H1 (cell line): ENCODE measurements around the gene TXNRD3. TPM values are rescaled to one million over a fixed set of nuclear protein-coding genes. Genes with fewer than 3 reads are reported as not detected.

Experiments
- CTCF ChIA-PET: fragments of 300-600 bp; sonication (Branson Sonifier 250); formaldehyde crosslinking; loops from one replicate; lab custom pipeline; 2021; ENCODE audit not compliant: partially characterized antibody; lab: Charles Lee
- POLR2A ChIA-PET: fragments of 300-600 bp; sonication (Branson Sonifier 250); formaldehyde crosslinking; loops from one replicate; lab custom pipeline; 2021; ENCODE audit warnings: inconsistent platforms; ENCODE audit not compliant: partially characterized antibody; lab: Charles Lee
- DNase-seq, 2 experiments: peaks; one replicate each; pipeline versions ENCODE4 v3.0.0 to v3.0.0-alpha.2; 2010 to 2022; ENCODE audit warnings: low spot score in 2 of 2, low read depth in 1 of 2, mixed read lengths in 1 of 2
- FAIRE-seq: peaks from 2 replicates; lab custom pipeline; 2011; peaks lifted over from hg19 to GRCh38; lab: Jason Lieb, UNC
- H2AFZ ChIP-seq: 2 replicates; pipeline ENCODE4 v1.8.1; 2012; ENCODE audit warnings: low read length, inconsistent platforms
- H2AK5ac ChIP-seq: 2 replicates; pipeline ENCODE4 v1.6.1; 2013; ENCODE audit warnings: low read depth, low read length
- H2BK120ac ChIP-seq: replicated peaks from 2 replicates; pipeline ENCODE3; 2013; ENCODE audit warnings: low read depth, low read length, inconsistent platforms
- H2BK12ac ChIP-seq: 2 replicates; pipeline ENCODE4 v1.6.1; 2013; ENCODE audit warnings: low read depth, low read length
- H2BK15ac ChIP-seq: 2 replicates; pipeline ENCODE4 v1.6.1; 2013; ENCODE audit warnings: low read length
- H2BK20ac ChIP-seq: 2 replicates; pipeline ENCODE4 v1.6.1; 2013; ENCODE audit warnings: low read length
- H2BK5ac ChIP-seq: 2 replicates; pipeline ENCODE4 v1.6.1; 2013; ENCODE audit warnings: low read depth, low read length
- H3K14ac ChIP-seq: 2 replicates; pipeline ENCODE4 v1.6.1; 2013; ENCODE audit warnings: inconsistent platforms; ENCODE audit not compliant: insufficient read length
- H3K18ac ChIP-seq: 2 replicates; pipeline ENCODE4 v1.6.1; 2013; ENCODE audit warnings: low read length; ENCODE audit errors: extremely low read depth
- H3K23ac ChIP-seq: 2 replicates; pipeline ENCODE4 v1.6.1; 2013; ENCODE audit warnings: inconsistent platforms; ENCODE audit not compliant: insufficient read length
- H3K23me2 ChIP-seq: 2 replicates; pipeline ENCODE4 v1.6.1; 2013; ENCODE audit warnings: low read depth, low read length
- H3K27ac ChIP-seq: 2 replicates; pipeline ENCODE4 v1.6.1; 2011; ENCODE audit warnings: low read depth, low read length, inconsistent platforms
- H3K27me3 ChIP-seq, 4 experiments: replicated peaks in 1 of 4; 1 replicate in 1 of 4; 2 replicates in 3 of 4; pipeline versions ENCODE4 v1.6.1 to v1.8.1; 2011 to 2013; ENCODE audit warnings: low read length in 3 of 4, mild to moderate bottlenecking in 3 of 4, inconsistent platforms in 2 of 4, mixed read lengths in 2 of 4, moderate library complexity in 1 of 4; ENCODE audit not compliant: control insufficient read depth in 3 of 4, insufficient read depth in 3 of 4; ENCODE audit errors: extremely low read depth in 1 of 4
- H3K36me3 ChIP-seq, 4 experiments: 2 replicates each; pipeline versions ENCODE4 v1.6.1 to v1.8.1; 2011 to 2013; ENCODE audit warnings: mild to moderate bottlenecking in 4 of 4, low read length in 3 of 4, moderate library complexity in 2 of 4, control low read depth in 1 of 4, inconsistent platforms in 1 of 4; ENCODE audit not compliant: insufficient read depth in 4 of 4, control insufficient read depth in 2 of 4
- H3K4ac ChIP-seq: replicated peaks from 2 replicates; pipeline ENCODE3; 2013; ENCODE audit warnings: low read length, low read depth, mixed read lengths, inconsistent platforms; ENCODE audit not compliant: insufficient read length
- H3K4me1 ChIP-seq, 4 experiments: replicated peaks in 1 of 4; 1 replicate in 1 of 4; 2 replicates in 3 of 4; pipeline versions ENCODE4 v1.6.1 to v1.8.1; 2011 to 2013; ENCODE audit warnings: low read length in 3 of 4, inconsistent platforms in 2 of 4, mixed read lengths in 1 of 4; ENCODE audit not compliant: insufficient read depth in 4 of 4, control insufficient read depth in 3 of 4
- H3K4me2 ChIP-seq, 2 experiments: 2 replicates each; pipeline versions ENCODE4 v1.6.1 to v1.8.1; 2011 to 2013; ENCODE audit warnings: low read depth in 2 of 2, low read length in 2 of 2, control low read depth in 1 of 2, inconsistent platforms in 1 of 2, mild to moderate bottlenecking in 1 of 2; ENCODE audit not compliant: insufficient read depth in 1 of 2
- H3K4me3 ChIP-seq, 4 experiments: fragments of 200-600, 300-600 bp in 1 of 4; sonication (generic), shearing (Covaris generic), sonication (Bioruptor Twin) in 1 of 4; 2 replicates each; pipeline versions ENCODE4 v1.5.1 to v1.8.1; 2011 to 2016; ENCODE audit warnings: low read length in 4 of 4, low read depth in 3 of 4, control low read depth in 2 of 4, inconsistent platforms in 2 of 4, mild to moderate bottlenecking in 2 of 4, mixed read lengths in 1 of 4, moderate library complexity in 1 of 4; ENCODE audit not compliant: insufficient read depth in 2 of 4; ENCODE audit errors: extremely low read depth in 1 of 4
- H3K56ac ChIP-seq: replicated peaks from 2 replicates; pipeline ENCODE3; 2013; ENCODE audit warnings: low read depth, mild to moderate bottlenecking, mixed read lengths, low read length, inconsistent platforms; ENCODE audit not compliant: insufficient read length
- H3K79me1 ChIP-seq: 2 replicates; pipeline ENCODE4 v1.6.1; 2013; ENCODE audit warnings: low read depth, low read length, control low read depth
- H3K79me2 ChIP-seq, 2 experiments: 2 replicates each; pipeline versions ENCODE4 v1.6.1 to v1.8.1; 2012 to 2013; ENCODE audit warnings: low read length in 2 of 2, mild to moderate bottlenecking in 2 of 2, inconsistent platforms in 1 of 2; ENCODE audit not compliant: insufficient read depth in 2 of 2, control insufficient read depth in 1 of 2
- H3K9ac ChIP-seq, 4 experiments: replicated peaks in 1 of 4; 1 replicate in 1 of 4; 2 replicates in 3 of 4; pipeline versions ENCODE4 v1.6.1 to v1.8.1; 2011 to 2013; ENCODE audit warnings: low read depth in 3 of 4, low read length in 3 of 4, control low read depth in 2 of 4, mild to moderate bottlenecking in 2 of 4, moderate library complexity in 2 of 4, inconsistent platforms in 1 of 4; ENCODE audit errors: extremely low read depth in 1 of 4
- H3K9me3 ChIP-seq, 2 experiments: 2 replicates each; pipeline versions ENCODE4 v1.6.1 to v1.8.1; 2012 to 2013; ENCODE audit warnings: mild to moderate bottlenecking in 2 of 2, moderate library complexity in 2 of 2, control low read depth in 1 of 2, inconsistent platforms in 1 of 2, low read depth in 1 of 2, low read length in 1 of 2, mixed read lengths in 1 of 2; ENCODE audit not compliant: insufficient read depth in 2 of 2
- H4K20me1 ChIP-seq, 2 experiments: replicated peaks in 1 of 2; 2 replicates each; pipeline versions ENCODE3 to v1.8.1; 2011 to 2013; ENCODE audit warnings: inconsistent platforms in 2 of 2, low read length in 2 of 2, mild to moderate bottlenecking in 1 of 2; ENCODE audit not compliant: insufficient read depth in 2 of 2, control insufficient read depth in 1 of 2
- H4K5ac ChIP-seq: 2 replicates; pipeline ENCODE4 v1.6.1; 2013; ENCODE audit warnings: low read length, low read depth, mixed read lengths, inconsistent platforms; ENCODE audit not compliant: insufficient read length
- H4K8ac ChIP-seq: 2 replicates; pipeline ENCODE4 v1.8.0; 2013; ENCODE audit warnings: mild to moderate bottlenecking, moderate library complexity, low read length, inconsistent platforms; ENCODE audit not compliant: insufficient read depth; ENCODE audit errors: extremely low read depth
- H4K91ac ChIP-seq: replicated peaks from 2 replicates; pipeline ENCODE3; 2013; ENCODE audit warnings: low read length, mixed read lengths, inconsistent platforms; ENCODE audit not compliant: insufficient read length
- CHD2 ChIP-seq: IDR thresholded peaks from 2 replicates; pipeline ENCODE4 v1.6.1; 2012; ENCODE audit warnings: low read length, improper control_type of control experiment
- HDAC2 ChIP-seq, 2 experiments: fragments of 300-600 bp in 1 of 2; sonication (generic) in 1 of 2; IDR thresholded peaks; 2 replicates each; pipeline ENCODE4 v1.6.1; 2011 to 2012; ENCODE audit warnings: low read depth in 2 of 2, low read length in 2 of 2, mild to moderate bottlenecking in 2 of 2, moderate library complexity in 2 of 2, borderline replicate concordance in 1 of 2, inconsistent platforms in 1 of 2
- HDAC6 ChIP-seq: IDR thresholded peaks from one replicate; pipeline ENCODE4 v1.7.1; 2012; ENCODE audit warnings: low read depth, mild to moderate bottlenecking, inconsistent platforms, low read length, moderate library complexity
- KDM5A ChIP-seq: fragments of 200-600 bp; IDR thresholded peaks from 2 replicates; pipeline ENCODE4 v1.7.1; 2012; ENCODE audit warnings: mild to moderate bottlenecking, low read length, inconsistent platforms, mixed read lengths
- WGBS, 2 experiments: shearing (Covaris generic) in 1 of 2; methylation state at CpG; one replicate each; pipeline versions ENCODE4 v1.1.6 to v1.1.7; 2013 to 2015; ENCODE audit warnings: low lambda C conversion rate in 2 of 2, mixed read lengths in 2 of 2, inconsistent platforms in 1 of 2, low coverage in 1 of 2, missing lambda C conversion rate in 1 of 2; ENCODE audit not compliant: insufficient replicate concordance in 2 of 2, insufficient coverage in 1 of 2, insufficient read length in 1 of 2; ENCODE audit errors: extremely low coverage in 1 of 2, missing lambda C conversion rate in 1 of 2; 5-methylcytosine and 5-hydroxymethylcytosine counted together
- polyA plus RNA-seq, 7 experiments: library from polyadenylated mRNA; depleted of rRNA in 3 of 7; stranded (reverse) in 5 of 7; unstranded in 2 of 7; fragments of >200 nt in 5 of 7; fragments of 200-250 nt in 2 of 7; gene quantifications; 1 replicate in 5 of 7; 2 replicates in 1 of 7; 4 replicates in 1 of 7; pipeline versions ENCODE4 v1.2.1 to v1.2.3, GENCODE V29; 2011 to 2013; ENCODE audit warnings: missing spikeins in 2 of 7, mixed read lengths in 2 of 7
- total RNA-seq: library from RNA; stranded (reverse); fragmentation: NEBNext Ultra II Directional; extraction: Animal tissue kit (Norgen Biotek cat#: 25700); gene quantifications from 2 replicates; pipeline ENCODE4 v1.2.1, GENCODE V29; 2021

The TXNRD3 gene
- total and polyA plus RNA-seq, 2 of the 8 experiments (the other 6 are each of a cell fraction or from before 2014, with no cell fraction given) = 3.4 to 4.3 TPM

DNA sequence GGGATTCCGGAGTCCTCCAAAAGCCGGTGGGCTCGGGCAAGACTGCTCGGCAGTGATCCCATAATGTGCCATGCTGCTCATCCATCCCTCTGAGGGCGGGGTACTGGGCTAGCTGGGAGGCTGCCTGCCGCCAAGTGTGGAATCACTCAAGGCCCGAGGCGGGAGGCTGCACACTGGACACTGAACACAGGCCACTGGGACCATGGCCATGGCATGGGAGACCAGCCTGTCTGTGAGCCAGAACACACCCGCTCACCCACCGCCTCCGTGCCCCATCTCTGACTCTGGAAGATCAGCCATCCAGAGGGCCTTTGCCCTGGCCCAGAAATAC lies 97.5 kb downstream of the TXNRD3 start:
- TF ChIP-seq HDAC2 (IDR thresholded peaks at IDR 0.05; ENCODE audit: borderline replicate concordance in 1 of 2, low read depth in 2 of 2, low read length in 2 of 2) (no peak), KDM5A (no peak), CHD2 (no peak), HDAC6 (no peak)
- POLR2A ChIA-PET = no interaction called here

More for the DNA sequence above, 97.5 kb downstream of the TXNRD3 start:
- Histone ChIP-seq H4K20me1 (peaks cover 0 to 5% of the 10 kb centered on the region in 2 experiments), H4K5ac (no peak overlapping the region), H3K27me3 (no peaks in the 10 kb centered on the region), H2BK15ac (no peak overlapping the region), H2BK20ac (no peak overlapping the region), H3K4me2 (no peak overlapping the region), H3K18ac (no peak overlapping the region), H4K91ac (no peak overlapping the region), H2BK120ac (no peak overlapping the region), H4K8ac (no peak overlapping the region), H3K23me2 (peaks cover 6% of the 10 kb centered on the region; the same call in 1 of the 2 replicates), H3K4ac (no peak overlapping the region), H3K4me3 (no peak overlapping the region), H3K23ac (no peak overlapping the region), H2AK5ac (no peak overlapping the region), H3K4me1 (no peaks in the 10 kb centered on the region), H3K9ac (no peak overlapping the region), H3K79me2 (no peaks in the 10 kb centered on the region), H3K36me3 (no peaks in the 10 kb centered on the region; a peak in 1 of 8 replicates), H3K9me3 (no peaks in the 10 kb centered on the region), H3K56ac (no peak overlapping the region), H3K27ac (no peak overlapping the region), H2BK12ac (no peak overlapping the region), H3K79me1 (no peaks in the 10 kb centered on the region), H3K14ac (no peak overlapping the region), H2BK5ac (no peak overlapping the region; the same call in 1 of the 2 replicates), H2AFZ (no peak overlapping the region)
- no peak for FAIRE-seq
- 87% methylated on average over 11 of the region's 11 CpGs; no CpG with 5 or more reads in 1 of the 2 experiments for WGBS, 2 experiments
- peak in 1 of 2 experiments; percentile 39 for DNase-seq
- CTCF ChIA-PET = interaction anchor here (0.7 to 1.9 kb wide), 2 partner anchors 20 to 67 kb away, joined by 3 to 5 read pairs; no protein-coding TSS in a partner anchor
